Activated T-cell treated with anti-CD3 and anti-CD28 coated beads, Interleukin-2, amount 50 U/mL, for 72 hours (primary cell): ENCODE results near the gene FRMD4B. TPM values are rescaled to one million over a fixed set of nuclear protein-coding genes. Genes with fewer than 3 reads are reported as not detected.

Experiments
- ATAC-seq, 2 donors: fragments of 150-1000 bp; cut with Tn5 transposase; replicated peaks in 1 of 2; 2 replicates each; pipeline ENCODE4 v1.10.0; 2021; ENCODE audit warnings: moderate library complexity in 2 of 2, mild to moderate bottlenecking in 1 of 2
- DNase-seq, 2 donors: peaks; one replicate each; pipeline ENCODE4 v3.0.0; 2021 to 2022; ENCODE audit warnings: mixed read lengths in 1 of 2
- H3K27ac Mint-ChIP-seq: one replicate; pipeline ENCODE4 v1.8.0; 2022; ENCODE audit warnings: mild to moderate bottlenecking, moderate library complexity, mixed read lengths
- H3K27me3 Mint-ChIP-seq: one replicate; pipeline ENCODE4 v1.8.0; 2022; ENCODE audit warnings: low read depth, mixed read lengths
- H3K36me3 Mint-ChIP-seq, 2 donors: one replicate each; pipeline ENCODE4 v1.8.0; 2022; ENCODE audit warnings: mixed read lengths in 2 of 2, mild to moderate bottlenecking in 1 of 2; ENCODE audit not compliant: insufficient read depth in 2 of 2
- H3K4me1 Mint-ChIP-seq: one replicate; pipeline ENCODE4 v1.8.0; 2022; ENCODE audit warnings: low read depth, mixed read lengths
- H3K4me3 Mint-ChIP-seq, 2 donors: one replicate each; pipeline ENCODE4 v1.8.0; 2022; ENCODE audit warnings: mild to moderate bottlenecking in 2 of 2, mixed read lengths in 2 of 2, moderate library complexity in 2 of 2
- H3K9me3 Mint-ChIP-seq, 2 donors: one replicate each; pipeline ENCODE4 v1.8.0; 2022; ENCODE audit warnings: mixed read lengths in 2 of 2
- total RNA-seq, 2 donors: library from RNA; stranded (reverse); gene quantifications; one replicate each; pipeline ENCODE4 v1.2.3, GENCODE V29; 2022

FRMD4B gene
- total RNA-seq, 2 donors from 2014 or later = 40.4 to 77.7 TPM

DNA sequence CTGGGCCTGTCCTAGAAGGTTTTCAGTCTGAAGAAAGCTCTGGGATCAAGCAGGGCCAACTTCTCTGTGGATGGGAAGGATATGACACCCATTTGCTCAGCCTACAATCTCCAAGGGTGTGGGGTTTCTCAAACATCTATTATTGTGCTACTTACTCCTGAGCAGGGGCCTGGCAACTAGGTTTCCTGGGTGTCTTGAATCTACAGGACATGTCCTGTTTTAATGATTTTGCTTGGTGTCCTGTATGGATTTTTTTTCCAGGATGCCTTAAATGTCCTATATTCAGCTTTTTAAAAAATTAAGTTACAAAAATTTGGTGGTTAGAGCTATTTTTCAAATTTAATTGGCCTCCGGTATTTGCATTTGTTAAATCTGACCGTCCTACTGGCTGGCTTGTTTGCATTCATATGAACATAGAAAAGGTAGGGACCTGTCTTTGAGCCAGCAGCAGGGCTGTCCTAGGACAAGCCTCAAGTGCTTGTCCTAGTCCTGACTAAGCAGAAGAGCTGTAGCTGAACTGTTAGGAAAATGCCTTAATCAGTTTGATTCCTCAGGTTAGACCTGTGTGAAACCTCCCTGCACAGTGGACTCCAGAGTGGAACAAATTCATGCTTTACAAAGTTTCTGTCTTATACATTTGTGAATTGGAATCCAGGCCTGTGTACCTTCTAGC, 223.4 kb downstream of the FRMD4B start:
- DNase-seq (no peak), ATAC-seq (no peak)
- Mint-ChIP-seq H3K27me3 (peaks cover 5% of the 10 kb centered on the region), H3K36me3 (no peaks in the 10 kb centered on the region), H3K9me3 (no peaks in the 10 kb centered on the region), H3K4me3 (no peak overlapping the region), H3K27ac (no peak overlapping the region), H3K4me1 (peaks cover 23% of the 10 kb centered on the region)

DNA sequence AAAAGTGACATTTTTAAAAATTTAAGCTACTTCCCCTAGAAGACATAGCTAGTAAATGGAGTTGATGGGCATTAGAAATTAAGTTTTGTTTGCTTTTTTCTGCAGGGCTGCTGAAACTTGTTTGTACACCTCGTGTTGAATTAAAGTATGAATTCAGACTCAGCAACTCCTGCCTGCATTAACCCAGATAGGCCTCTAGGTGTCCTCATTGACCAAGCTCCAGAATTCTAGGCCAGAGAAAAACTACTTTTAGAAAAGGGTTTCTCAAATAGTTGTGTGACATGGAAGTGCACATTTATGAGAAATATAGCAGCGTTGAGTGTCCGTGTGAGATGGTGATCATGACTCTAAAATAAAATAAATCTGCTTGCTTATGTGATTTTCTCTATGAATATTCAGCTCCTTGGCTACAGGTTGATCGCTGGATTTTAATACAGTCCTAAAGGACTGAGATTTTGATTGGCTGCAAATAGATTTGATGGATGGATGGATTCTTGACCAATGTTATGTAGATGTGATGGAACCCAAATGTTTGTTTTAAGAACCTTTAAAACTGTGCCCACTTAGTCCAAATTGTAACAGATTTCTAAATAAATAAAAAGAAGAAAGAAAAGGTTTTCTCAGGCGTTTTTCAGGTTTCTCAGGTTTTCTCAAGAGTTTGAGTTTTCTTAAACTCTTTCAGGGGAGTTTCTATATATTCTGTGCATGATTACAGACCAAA, 224.1 kb downstream of the FRMD4B start:
- peak overlapping the region in 1 of 2 donors; percentile 51 for H3K4me3 Mint-ChIP-seq
- H3K4me1 Mint-ChIP-seq = peaks cover 23% of the 10 kb centered on the region
- ATAC-seq = peak; percentile 44 to 54
- peaks cover 5% of the 10 kb centered on the region for H3K27me3 Mint-ChIP-seq
- H3K27ac Mint-ChIP-seq = peak overlapping the region; percentile 11
- DNase-seq = peak; percentile 30 to 43
- H3K9me3 Mint-ChIP-seq = no peaks in the 10 kb centered on the region
- no peaks in the 10 kb centered on the region for H3K36me3 Mint-ChIP-seq

DNA sequence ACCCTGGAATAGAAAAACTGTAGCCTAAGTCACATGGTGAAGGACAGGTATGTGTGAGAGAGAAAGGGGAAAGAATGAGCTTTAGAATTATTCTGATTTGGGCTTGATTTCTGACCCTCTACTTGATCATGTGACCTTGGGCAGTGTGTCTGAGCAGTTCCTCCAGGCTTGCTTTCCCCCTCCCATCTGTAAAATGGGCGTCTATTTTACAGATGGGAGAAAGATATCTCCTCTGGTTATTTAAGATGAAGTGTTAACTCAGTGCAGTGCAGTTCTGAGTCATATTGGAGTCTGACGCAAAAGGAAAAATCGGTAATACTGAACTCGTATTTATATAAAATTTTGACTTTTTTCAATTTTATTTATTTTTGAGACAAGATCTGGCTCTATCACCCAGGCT, 225.4 kb downstream of the FRMD4B start:
- Mint-ChIP-seq H3K9me3 (no peaks in the 10 kb centered on the region), H3K4me3 (peak overlapping the region in 1 of 2 donors; percentile 84), H3K27ac (peak overlapping the region; percentile 50), H3K36me3 (no peaks in the 10 kb centered on the region), H3K4me1 (peaks cover 23% of the 10 kb centered on the region), H3K27me3 (peaks cover 5% of the 10 kb centered on the region)
- DNase-seq = no peak
- ATAC-seq = peak; percentile 43 to 51

DNA sequence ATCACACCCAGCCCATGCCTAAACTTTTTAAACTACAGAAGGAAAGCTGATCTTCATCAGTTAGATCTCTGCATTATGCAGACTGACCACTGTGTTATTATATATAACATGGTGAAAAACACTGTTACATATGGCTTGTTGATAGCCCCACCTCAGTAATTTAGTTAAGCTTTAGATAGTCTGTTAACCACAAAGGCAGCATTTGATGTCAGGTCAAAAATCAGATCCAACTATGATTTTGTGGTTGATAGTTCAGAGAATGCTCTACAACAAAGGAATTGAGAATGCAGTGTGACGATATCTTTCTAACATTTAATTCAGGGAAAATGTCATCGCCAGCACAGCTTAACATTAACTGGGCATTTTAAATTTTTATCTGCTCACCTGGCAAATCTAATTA, 225.8 kb downstream of the FRMD4B start:
- no peaks in the 10 kb centered on the region for H3K9me3 Mint-ChIP-seq
- peak overlapping the region; percentile 50 for H3K27ac Mint-ChIP-seq
- ATAC-seq (no peak), DNase-seq (no peak)
- H3K4me1 Mint-ChIP-seq = peaks cover 23% of the 10 kb centered on the region
- H3K36me3 Mint-ChIP-seq = no peaks in the 10 kb centered on the region
- H3K27me3 Mint-ChIP-seq = peaks cover 5% of the 10 kb centered on the region
- peak overlapping the region in 1 of 2 donors; percentile 84 for H3K4me3 Mint-ChIP-seq

DNA sequence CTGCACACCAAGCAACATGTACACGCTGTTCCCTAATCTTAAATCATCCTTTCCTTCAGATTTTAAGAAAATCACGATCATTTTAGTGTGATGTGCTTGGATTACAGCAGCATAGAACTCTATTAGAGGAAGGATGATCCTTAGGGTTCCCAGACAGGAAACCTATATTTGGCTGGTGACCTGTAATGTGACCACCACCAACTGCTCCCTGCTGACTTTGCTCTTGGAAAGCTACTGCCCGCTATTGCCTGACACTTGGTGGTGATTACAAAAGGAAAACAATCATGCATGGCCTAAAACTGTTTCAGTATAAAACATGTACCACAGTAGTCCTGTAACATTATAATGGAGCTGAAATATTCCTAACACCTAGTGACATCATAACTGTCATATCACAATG, 236.3 kb downstream of the FRMD4B start:
- Mint-ChIP-seq H3K9me3 (no peaks in the 10 kb centered on the region), H3K27ac (no peak overlapping the region), H3K36me3 (no peaks in the 10 kb centered on the region), H3K27me3 (peaks cover 3% of the 10 kb centered on the region), H3K4me3 (no peak overlapping the region), H3K4me1 (no peaks in the 10 kb centered on the region)
- ATAC-seq = no peak
- DNase-seq = no peak

DNA sequence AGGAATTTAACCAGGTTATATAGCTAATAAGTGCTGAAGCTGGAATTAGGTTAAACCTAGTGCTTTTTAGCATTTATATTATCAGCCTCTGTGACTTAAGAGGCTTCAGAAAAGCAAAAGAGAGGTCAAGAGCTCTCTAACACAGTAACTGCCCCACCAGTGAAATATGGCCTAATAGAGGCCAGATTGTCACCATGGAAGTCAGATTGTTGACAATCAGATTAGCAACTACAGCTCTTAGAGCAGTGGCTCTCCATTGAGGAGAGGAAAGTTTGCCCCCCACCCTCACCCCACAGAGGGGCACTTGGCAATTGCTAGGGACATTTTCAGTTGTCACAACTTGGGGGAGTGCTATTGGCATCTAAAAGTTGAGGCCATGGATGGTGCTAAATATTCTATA, 240.2 kb downstream of the FRMD4B start:
- H3K27ac Mint-ChIP-seq = no peak overlapping the region
- peaks cover 11% of the 10 kb centered on the region for H3K4me1 Mint-ChIP-seq
- no peak overlapping the region for H3K4me3 Mint-ChIP-seq
- H3K36me3 Mint-ChIP-seq = no peaks in the 10 kb centered on the region
- DNase-seq (no peak), ATAC-seq (no peak)
- no peaks in the 10 kb centered on the region for H3K9me3 Mint-ChIP-seq
- peaks cover 18% of the 10 kb centered on the region for H3K27me3 Mint-ChIP-seq

DNA sequence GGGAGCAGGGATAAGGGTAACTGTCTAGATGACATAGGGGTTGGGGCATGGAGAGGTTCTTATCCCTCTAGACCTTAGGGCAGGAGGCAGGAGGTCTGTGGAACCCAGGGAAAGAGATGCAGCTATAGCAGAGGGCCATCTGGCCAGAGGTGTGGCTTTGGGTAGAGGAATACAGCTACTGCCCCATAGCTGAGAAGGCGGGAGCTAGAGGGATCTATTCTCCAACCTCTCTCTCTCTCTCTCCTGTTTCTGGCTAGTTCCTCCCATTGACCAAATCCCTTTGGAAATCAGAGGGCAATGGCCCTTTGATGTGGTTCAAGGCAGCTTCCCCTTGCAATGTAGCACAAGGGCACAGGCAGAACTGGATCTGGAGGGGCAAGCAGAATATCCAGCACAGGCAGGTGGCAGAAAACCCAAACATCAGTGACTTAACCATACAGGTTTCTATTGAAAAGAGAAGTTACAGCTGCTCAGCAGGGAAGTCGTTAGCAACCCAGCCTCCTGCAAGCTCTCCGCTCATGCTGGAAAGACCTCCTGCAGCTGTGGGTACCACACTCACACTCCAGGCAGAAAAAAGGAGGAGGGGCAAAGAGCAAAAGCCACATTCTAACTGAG, 241.2 kb downstream of the FRMD4B start:
- Mint-ChIP-seq H3K4me3 (no peak overlapping the region), H3K9me3 (no peaks in the 10 kb centered on the region), H3K27ac (no peak overlapping the region), H3K27me3 (peaks cover 25% of the 10 kb centered on the region), H3K36me3 (no peaks in the 10 kb centered on the region), H3K4me1 (peaks cover 11% of the 10 kb centered on the region)
- DNase-seq (no peak), ATAC-seq (no peak)

DNA sequence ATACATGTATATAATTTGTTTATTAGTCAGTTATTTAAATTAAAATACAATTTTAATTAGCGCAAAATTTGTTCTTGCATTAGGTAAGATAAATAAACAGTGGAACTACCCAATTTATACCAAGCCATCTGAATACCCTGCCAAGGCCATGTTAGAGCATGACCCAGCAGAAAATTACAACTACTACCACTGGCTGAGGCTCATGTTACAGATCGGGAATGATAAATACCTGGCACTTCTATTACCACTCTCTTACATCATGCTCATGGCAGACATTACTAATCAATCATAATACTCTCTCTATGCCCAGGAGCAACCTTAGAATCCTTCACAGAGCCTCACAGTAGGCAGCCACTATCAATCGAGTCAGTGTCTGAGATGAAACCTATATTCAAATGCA, 242.3 kb downstream of the FRMD4B start:
- DNase-seq (no peak), ATAC-seq (peak in 1 of 2 donors; percentile 43)
- Mint-ChIP-seq H3K4me1 (peaks cover 11% of the 10 kb centered on the region), H3K27ac (no peak overlapping the region), H3K9me3 (no peaks in the 10 kb centered on the region), H3K4me3 (no peak overlapping the region), H3K27me3 (peaks cover 25% of the 10 kb centered on the region), H3K36me3 (no peaks in the 10 kb centered on the region)

DNA sequence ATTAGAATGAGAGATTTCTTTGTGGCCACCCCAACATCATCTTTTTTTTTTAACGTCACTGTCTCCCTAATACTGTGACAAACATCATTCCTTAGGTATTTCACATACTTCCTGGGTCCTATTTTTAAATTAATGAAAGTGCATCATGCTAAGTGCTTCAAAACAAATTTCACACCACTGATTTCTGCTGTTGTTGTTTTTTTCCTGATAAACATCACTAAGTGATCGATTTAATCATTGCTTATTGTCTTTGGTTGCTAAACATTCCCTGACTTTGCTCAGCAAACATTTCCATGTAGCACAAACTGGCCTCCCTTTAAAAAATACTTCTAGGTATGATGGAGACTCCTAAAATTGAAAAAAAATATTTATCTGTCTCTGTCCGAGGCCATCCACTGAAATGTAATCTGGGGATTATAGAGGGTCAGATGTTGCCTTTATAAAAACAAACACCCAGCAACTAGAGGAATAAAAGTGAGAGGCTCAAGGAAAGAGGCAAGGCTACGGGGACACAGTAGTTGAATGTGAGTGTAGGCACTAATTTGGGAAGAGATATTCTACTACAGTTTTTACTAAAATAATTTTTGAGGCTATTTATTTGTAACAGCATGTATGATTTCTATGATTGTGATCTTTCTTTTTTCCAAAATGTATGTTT, 243.0 kb downstream of the FRMD4B start:
- DNase-seq (no peak), ATAC-seq (no peak)
- Mint-ChIP-seq H3K36me3 (no peaks in the 10 kb centered on the region), H3K4me3 (no peak overlapping the region), H3K9me3 (no peaks in the 10 kb centered on the region), H3K4me1 (peaks cover 11% of the 10 kb centered on the region), H3K27me3 (peaks cover 25% of the 10 kb centered on the region), H3K27ac (no peak overlapping the region)

DNA sequence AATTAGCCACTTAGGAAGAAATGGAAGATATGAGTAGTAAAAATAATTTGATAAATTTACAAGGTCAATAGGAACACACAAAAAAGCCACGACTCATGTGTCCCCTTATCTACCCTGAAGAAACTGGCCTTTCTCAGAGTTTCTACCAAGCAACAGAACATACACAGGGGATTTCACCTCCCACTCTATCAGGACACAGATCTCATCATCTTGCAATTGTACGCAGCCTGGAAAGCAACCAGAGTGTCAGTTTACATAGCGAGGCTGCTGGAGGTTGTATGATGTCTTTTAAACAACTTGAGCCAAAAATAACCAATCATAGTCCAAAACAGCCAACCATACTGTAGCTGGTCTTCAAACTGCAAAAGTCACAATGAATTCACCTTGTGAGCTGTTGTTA, 243.8 kb downstream of the FRMD4B start:
- H3K9me3 Mint-ChIP-seq = no peaks in the 10 kb centered on the region
- H3K27ac Mint-ChIP-seq = no peak overlapping the region
- peaks cover 25% of the 10 kb centered on the region for H3K27me3 Mint-ChIP-seq
- ATAC-seq (no peak), DNase-seq (no peak)
- no peak overlapping the region for H3K4me3 Mint-ChIP-seq
- H3K36me3 Mint-ChIP-seq = no peaks in the 10 kb centered on the region
- H3K4me1 Mint-ChIP-seq = peaks cover 11% of the 10 kb centered on the region

DNA sequence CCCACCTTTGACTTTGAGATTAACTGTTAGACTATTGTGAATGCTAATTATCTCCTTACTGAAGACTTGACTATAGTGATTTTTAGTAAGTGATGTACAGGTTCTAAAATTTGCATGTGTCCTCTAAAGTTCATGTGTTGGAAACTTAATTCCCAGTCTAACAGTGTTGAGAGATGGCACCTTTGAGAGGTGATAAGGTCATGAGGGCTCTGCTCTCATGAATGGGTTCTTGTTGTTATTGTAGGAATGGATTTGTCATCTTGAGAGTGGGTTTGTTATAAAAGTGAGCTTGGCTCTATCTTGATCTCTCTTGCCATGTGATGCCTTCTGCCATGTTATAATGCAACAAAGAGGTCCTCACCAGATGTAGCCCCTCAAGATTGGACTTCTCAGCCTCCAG, 244.6 kb downstream of the FRMD4B start:
- peaks cover 25% of the 10 kb centered on the region for H3K27me3 Mint-ChIP-seq
- DNase-seq = no peak
- no peak for ATAC-seq
- no peaks in the 10 kb centered on the region for H3K9me3 Mint-ChIP-seq
- peaks cover 11% of the 10 kb centered on the region for H3K4me1 Mint-ChIP-seq
- no peaks in the 10 kb centered on the region for H3K36me3 Mint-ChIP-seq
- no peak overlapping the region for H3K27ac Mint-ChIP-seq
- H3K4me3 Mint-ChIP-seq = no peak overlapping the region

DNA sequence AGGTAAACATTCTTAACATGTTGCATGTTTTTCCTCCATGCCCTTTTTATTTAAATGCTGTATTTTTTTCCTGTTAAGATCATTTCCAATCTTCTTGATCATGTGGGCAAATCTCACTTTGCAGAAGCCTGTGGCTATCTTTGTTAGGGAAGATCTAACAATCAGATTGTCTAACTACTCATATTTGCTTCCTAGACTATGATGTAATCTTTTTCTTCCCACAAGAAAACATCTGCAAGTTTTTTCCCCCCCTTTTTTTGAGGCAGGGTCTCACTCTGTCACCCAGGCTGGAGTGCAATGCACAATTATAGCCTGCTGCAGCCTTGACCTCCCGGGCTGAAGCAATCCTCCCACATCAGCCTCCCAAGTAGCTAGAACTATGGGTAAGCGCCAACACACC, 248.5 kb downstream of the FRMD4B start:
- peaks cover 14% of the 10 kb centered on the region for H3K27me3 Mint-ChIP-seq
- no peaks in the 10 kb centered on the region for H3K36me3 Mint-ChIP-seq
- H3K4me3 Mint-ChIP-seq = no peak overlapping the region
- no peak for ATAC-seq
- H3K9me3 Mint-ChIP-seq = no peaks in the 10 kb centered on the region
- no peak overlapping the region for H3K27ac Mint-ChIP-seq
- no peak for DNase-seq
- peaks cover 5% of the 10 kb centered on the region for H3K4me1 Mint-ChIP-seq

DNA sequence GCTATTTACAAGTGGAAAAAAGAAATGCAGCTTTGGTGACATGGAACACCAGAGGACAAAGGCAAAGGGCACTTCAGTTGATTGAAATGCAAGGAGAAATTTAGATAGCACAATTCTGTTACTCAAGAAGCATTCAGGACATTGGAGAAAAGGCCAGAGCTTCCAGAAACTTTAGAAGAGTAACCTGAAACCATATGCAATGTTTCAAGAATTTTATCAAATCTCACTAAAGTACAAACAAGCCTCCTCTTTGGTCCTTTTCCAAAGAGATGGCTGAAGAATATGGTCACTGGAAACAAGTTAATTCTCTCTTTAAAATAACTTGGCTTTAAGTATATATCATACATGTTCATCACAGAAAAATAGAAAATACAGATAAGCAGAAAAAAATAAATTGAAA, 248.9 kb downstream of the FRMD4B start:
- Mint-ChIP-seq H3K27ac (no peak overlapping the region), H3K36me3 (no peaks in the 10 kb centered on the region), H3K27me3 (peaks cover 14% of the 10 kb centered on the region), H3K4me3 (no peak overlapping the region), H3K4me1 (peaks cover 2% of the 10 kb centered on the region), H3K9me3 (no peaks in the 10 kb centered on the region)
- ATAC-seq (no peak), DNase-seq (no peak)
